HL-60 (cell line): ENCODE measurements around the gene SBF1.

Experiments used
- DNase-seq, 2 experiments: peaks; one replicate each; pipeline ENCODE4 v3.0.0-alpha.2; 2010 to 2020; ENCODE audit warnings: low read depth in 1 of 2, low spot score in 1 of 2
- H3K27ac ChIP-seq: fragments of 250-450 bp; sonication (Bioruptor Pico); replicated peaks from 2 replicates; pipeline ENCODE4 v1.5.1; 2020; ENCODE audit warnings: mild to moderate bottlenecking, moderate library complexity
- H3K27me3 ChIP-seq: fragments of 250-450 bp; sonication (Bioruptor Pico); 2 replicates; pipeline ENCODE4 v1.5.1; 2021; ENCODE audit warnings: mild to moderate bottlenecking, moderate library complexity; ENCODE audit not compliant: insufficient read depth, poor library complexity, severe bottlenecking
- H3K4me3 ChIP-seq: replicated peaks from 2 replicates; pipeline ENCODE4 v1.5.1; 2011; ENCODE audit warnings: mild to moderate bottlenecking, control low read depth, low read length; ENCODE audit not compliant: insufficient read depth
- CTCF ChIP-seq: IDR thresholded peaks from one replicate; pipeline ENCODE4 v1.5.1; 2011; ENCODE audit warnings: low read length, control low read depth, inconsistent platforms; ENCODE audit not compliant: insufficient read depth
- GABPA ChIP-seq: IDR thresholded peaks from 2 replicates; pipeline ENCODE4 v1.6.1; 2012; ENCODE audit warnings: low read depth
- POLR2AphosphoS5 ChIP-seq: IDR thresholded peaks from 2 replicates; pipeline ENCODE4 v1.6.1; 2012; ENCODE audit warnings: low read depth
- REST ChIP-seq: IDR thresholded peaks from 2 replicates; pipeline ENCODE4 v1.6.1; 2012; ENCODE audit warnings: low read depth; ENCODE audit not compliant: insufficient replicate concordance
- SPI1 ChIP-seq: IDR thresholded peaks from 2 replicates; pipeline ENCODE4 v1.6.1; 2012; ENCODE audit warnings: low read depth, mild to moderate bottlenecking, borderline replicate concordance

The SBF1 gene

GRCh38 chr22:50438305-50439275 is 36.2 kb downstream of the SBF1 start:
- TF ChIP-seq GABPA (no peak), POLR2AphosphoS5 (no peak), REST (no peak), SPI1 (no peak), CTCF (no peak)
- H3K27ac ChIP-seq: no peak overlapping the region
- no peak for DNase-seq

GRCh38 chr22:50437511-50438304 is 37.1 kb downstream of the SBF1 start:
- TF ChIP-seq GABPA (no peak), REST (no peak), SPI1 (no peak), POLR2AphosphoS5 (no peak), CTCF (no peak)
- H3K4me3 ChIP-seq: no peak overlapping the region
- DNase-seq: no peak
- H3K27ac ChIP-seq: no peak overlapping the region
- H3K27me3 ChIP-seq: no peaks in the 10 kb centered on the region

More at GRCh38 chr22:50438305-50439275, 36.2 kb downstream of the SBF1 start:
- Histone ChIP-seq H3K27me3 (no peaks in the 10 kb centered on the region), H3K4me3 (no peak overlapping the region)

- no peak for TF ChIP-seq GABPA
- no peak for TF ChIP-seq SPI1
- no peak for TF ChIP-seq POLR2AphosphoS5
- no peak for TF ChIP-seq REST
- TF ChIP-seq CTCF: no peak
- Histone ChIP-seq H3K27ac (no peak overlapping the region), H3K4me3 (no peak overlapping the region), H3K27me3 (no peaks in the 10 kb centered on the region)
- DNase-seq: no peak
Measured at GRCh38 chr22:50436841-50437341, 37.9 kb downstream of the SBF1 start.
